RWPE1 (cell line): ENCODE measurements around the gene B4GALT6.

Source experiments
- CTCF ChIA-PET: fragments of 350-600 bp; sonication (Branson Sonifier 250); formaldehyde crosslinking; extraction: SDS; loops from one replicate; lab custom pipeline; 2021; lab: Yijun Ruan, JAX
- POLR2A ChIA-PET: fragments of 400-600 bp; formaldehyde crosslinking; extraction: SDS; loops from one replicate; lab custom pipeline; 2020; ENCODE audit warnings: antibody characterized with exemption; ENCODE audit not compliant: low non-redundant PET; lab: Yijun Ruan, JAX
- DNase-seq: peaks from one replicate; pipeline ENCODE4 v3.0.0; 2012; ENCODE audit warnings: low spot score
- H3K27ac ChIP-seq: fragments of 450-650 bp; 2 replicates; pipeline ENCODE4 v1.5.1; 2017
- CTCF ChIP-seq: fragments of 450-650 bp; conservative IDR thresholded peaks from 2 replicates; pipeline ENCODE4 v1.5.1; 2017; ENCODE audit warnings: low read depth, mild to moderate bottlenecking

Gene B4GALT6

GRCh38 chr18:31710826-31711225 is 26.4 kb upstream of the B4GALT6 start:
- no peak overlapping the region for H3K27ac ChIP-seq
- ChIA-PET CTCF (interaction anchor here (0.8 kb wide), 1 partner anchor 1708 kb away, joined by 3 read pairs; no protein-coding TSS in a partner anchor), POLR2A (no interaction called here)
- TF ChIP-seq CTCF: no peak
- no peak for DNase-seq

GRCh38 chr18:31707815-31708214 is 23.4 kb upstream of the B4GALT6 start:
- H3K27ac ChIP-seq: no peak overlapping the region
- TF ChIP-seq CTCF: no peak
- CTCF ChIA-PET: no interaction called here
- DNase-seq: no peak
- POLR2A ChIA-PET: no interaction called here

GRCh38 chr18:31702449-31702848 is 18.1 kb upstream of the B4GALT6 start:
- H3K27ac ChIP-seq: no peak overlapping the region
- ChIA-PET POLR2A (no interaction called here), CTCF (no interaction called here)
- DNase-seq: no peak
- TF ChIP-seq CTCF: no peak

GRCh38 chr18:31701744-31702143 is 17.4 kb upstream of the B4GALT6 start:
- no peak for DNase-seq
- no peak overlapping the region for H3K27ac ChIP-seq
- CTCF ChIA-PET: no interaction called here
- POLR2A ChIA-PET: no interaction called here
- no peak for TF ChIP-seq CTCF

GRCh38 chr18:31700990-31701389 is 16.6 kb upstream of the B4GALT6 start:
- no peak overlapping the region for H3K27ac ChIP-seq
- no peak for DNase-seq
- no peak for TF ChIP-seq CTCF
- POLR2A ChIA-PET: no interaction called here
- CTCF ChIA-PET: no interaction called here

GRCh38 chr18:31697351-31698298 is 13.2 kb upstream of the B4GALT6 start:
- DNase-seq: no peak
- POLR2A ChIA-PET: no interaction called here
- CTCF ChIA-PET: interaction anchor here (0.7 kb wide), 1 partner anchor 9 kb away, joined by 3 read pairs; no protein-coding TSS in a partner anchor
- TF ChIP-seq CTCF: no peak
- H3K27ac ChIP-seq: no peak overlapping the region
